GF-D8 (cell line): ENCODE data around the gene CDC42SE2.
A peak's percentile ranks its signal among the peaks of the same experiment; 100 is the strongest.

ENCODE experiments used
- DNase-seq: peaks from one replicate; lab custom pipeline; 2025; lab: John Stamatoyannopoulos, UW

Gene CDC42SE2

DNA sequence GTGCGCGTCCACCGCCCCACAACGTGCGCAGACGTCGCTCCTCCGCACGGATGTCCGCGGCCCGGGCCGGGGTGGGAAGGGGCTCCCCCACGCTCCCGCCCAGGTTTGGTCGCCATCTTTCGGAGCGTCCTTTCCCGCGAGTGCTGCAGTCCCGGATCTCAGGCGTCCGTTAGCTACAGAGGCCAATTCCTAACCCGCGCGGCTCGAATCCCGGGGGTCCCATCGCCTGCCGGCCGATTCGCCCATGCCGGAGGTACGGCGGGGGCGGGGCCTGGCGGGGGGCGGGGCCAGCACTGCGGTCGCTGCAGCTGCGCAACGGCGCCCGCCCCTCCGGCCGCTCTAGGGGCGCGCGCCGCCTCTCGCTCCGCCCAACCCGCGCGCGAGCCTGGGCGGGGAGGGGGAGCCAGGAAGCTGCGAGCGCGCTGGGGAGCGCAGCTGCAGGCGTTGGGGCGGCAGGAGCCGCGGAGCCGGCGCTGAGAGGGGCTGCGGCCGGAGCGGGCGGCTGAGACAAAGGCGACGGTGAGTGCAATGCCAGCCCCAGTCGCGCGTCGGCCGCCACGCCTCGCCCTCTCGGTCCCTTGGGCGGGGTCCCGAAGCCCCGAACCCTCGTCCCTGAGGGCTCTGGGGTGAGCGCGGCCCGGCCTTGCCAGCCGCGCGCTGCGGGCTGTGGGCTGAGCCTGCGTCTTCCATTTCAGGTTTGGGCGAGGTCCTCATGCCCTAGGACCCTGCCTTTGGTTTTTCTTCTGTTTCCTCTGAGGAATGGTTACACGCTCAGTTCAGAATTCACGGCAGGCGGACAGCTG is at the start of gene CDC42SE2:
Gene CDC42SE2 (plus strand): TSS at position 406 of the 803 bp plus-strand sequence. CDS start 95,441 bp downstream, outside the sequence.
- DNase-seq, result peak; percentile 44

DNA sequence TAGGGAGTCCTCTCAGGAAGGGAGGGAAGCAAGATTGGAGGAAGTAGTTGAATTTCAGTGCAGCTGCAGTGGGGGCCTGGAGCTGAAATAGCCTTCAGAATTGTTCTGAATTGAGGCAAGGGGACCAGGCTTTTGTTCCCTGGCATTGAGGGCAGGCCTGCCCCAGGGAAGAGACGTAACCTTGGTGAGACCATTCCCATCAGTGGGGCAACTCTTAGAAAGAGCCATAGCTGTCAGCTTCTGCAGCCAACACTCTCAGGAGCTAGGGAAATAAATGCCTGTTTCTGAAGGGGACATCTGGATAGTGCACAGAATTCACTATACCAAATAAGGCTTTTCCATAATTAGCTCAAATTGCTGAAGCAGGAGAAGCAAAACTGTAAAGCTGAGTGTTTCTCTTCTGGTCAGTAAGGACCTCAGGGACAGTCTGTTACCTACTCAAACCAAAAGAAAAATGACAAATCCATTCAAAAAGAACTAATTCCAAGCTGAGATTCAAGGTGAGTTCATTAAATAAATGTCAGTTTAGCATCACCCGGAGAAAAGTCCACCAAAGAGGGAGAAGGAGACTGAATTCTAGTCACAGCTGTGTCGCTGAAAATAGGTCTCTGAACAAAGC is 49.1 kb upstream of the CDC42SE2 start:
- DNase-seq, result no peak

DNA sequence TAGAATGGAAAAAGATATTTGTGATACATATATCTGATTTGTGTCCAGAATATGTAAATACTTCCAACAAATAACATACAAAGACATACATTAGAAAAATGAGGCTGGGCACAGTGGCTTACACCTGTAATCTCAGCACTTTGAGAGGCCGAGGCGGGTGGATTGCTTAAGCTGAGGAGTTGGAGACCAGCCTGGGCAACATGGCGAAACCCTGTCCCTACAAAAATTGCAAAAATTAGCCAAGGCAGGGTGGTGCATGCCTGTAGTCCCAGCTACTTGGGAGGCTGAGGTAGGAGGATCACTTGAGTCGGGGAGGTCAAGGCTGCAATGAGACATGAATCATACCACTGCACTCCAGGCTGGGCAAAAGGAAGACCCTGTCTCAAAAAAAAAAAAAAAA is 46.1 kb upstream of the CDC42SE2 start:
- no peak for DNase-seq

DNA sequence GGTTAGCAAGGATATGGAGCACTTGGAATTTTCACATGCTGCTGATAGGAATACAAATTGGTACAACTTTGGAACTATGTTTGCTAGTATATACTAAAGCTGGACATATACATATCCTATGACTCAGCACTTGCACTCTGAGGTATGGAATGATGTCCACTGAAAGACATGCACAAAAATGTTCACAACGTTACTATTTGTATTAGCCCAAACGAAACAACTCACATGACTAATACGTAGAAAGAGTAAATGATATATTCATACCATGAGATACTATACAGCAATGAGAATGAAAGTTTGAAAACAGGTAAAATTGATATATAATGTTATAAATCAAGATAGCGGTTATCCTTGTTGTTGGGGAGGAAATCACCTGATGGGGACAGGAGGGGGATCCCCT is 45.5 kb upstream of the CDC42SE2 start:
- no peak for DNase-seq

DNA sequence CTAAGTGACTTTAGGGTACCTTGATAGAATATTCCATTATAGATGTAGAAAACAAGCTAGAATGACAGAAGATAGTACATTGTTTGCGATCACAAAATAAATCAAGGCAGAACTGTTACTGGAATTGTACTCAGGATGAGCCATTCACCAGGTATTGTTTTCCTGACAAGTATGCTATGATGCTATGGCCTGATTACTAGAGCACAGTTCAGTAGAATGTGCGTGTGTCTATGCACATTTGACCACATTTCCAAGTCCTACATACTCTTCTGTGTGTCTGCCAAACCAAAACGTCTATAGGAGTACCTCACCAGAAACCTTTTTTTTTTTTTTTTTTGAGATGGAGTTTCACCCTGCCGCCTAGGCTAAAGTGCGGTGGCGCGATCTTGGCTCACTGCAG is 43.3 kb upstream of the CDC42SE2 start:
- no peak for DNase-seq

DNA sequence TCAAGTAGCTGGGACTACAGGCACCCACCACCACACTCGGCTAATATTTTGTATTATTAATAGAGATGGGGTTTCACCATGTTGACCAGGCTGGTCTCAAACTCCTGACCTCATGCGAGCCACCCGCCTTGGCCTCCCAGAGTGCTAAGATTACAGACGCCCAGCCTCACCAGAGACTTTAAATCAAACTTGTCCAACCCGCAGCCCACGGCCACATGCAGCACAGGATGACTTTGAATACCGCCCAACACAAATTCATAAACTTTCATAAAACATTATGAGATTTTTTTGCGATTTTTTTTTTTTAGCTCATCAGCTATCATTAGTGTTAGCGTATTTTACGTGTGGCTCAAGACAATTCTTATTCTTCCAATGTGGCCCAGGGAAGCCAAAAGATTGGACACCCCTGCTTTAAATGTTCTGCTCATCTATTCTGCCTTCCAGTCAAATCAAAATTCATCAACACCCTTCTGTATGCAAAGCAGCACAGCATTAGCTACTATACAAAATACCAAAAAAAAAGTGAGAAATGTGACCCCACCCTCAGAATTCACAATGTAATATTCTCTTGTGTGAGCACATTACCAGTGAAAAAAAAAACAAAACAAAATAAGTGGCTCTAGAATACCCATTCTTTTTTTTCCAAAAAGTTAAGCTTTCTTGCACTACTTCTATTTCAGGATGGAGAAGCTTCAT is 42.7 kb upstream of the CDC42SE2 start:
- no peak for DNase-seq

DNA sequence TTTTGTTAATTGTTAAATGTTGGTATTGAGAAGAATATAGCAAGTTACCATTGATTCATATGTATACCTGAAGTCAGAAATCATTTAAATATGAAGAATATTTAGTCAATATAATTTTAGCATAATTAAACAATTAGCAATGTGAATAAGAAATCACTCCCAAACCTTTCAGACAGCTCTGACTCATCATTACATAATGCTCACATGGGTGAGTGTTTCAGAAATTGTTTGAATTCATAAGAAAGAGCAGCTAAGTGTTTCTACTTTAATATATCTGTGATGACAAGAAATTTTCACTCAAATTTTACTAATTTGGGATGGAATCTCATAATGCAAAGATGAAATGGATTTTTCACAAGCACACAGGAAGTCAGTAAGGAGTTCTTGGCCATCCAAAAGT is 42.0 kb upstream of the CDC42SE2 start:
- no peak for DNase-seq

- no peak for DNase-seq
Measured at GRCh38 chr5:131222731-131223130, 41.1 kb upstream of the CDC42SE2 start.

GRCh38 chr5:131223751-131224386 is 40.0 kb upstream of the CDC42SE2 start:
- DNase-seq, result no peak

DNA sequence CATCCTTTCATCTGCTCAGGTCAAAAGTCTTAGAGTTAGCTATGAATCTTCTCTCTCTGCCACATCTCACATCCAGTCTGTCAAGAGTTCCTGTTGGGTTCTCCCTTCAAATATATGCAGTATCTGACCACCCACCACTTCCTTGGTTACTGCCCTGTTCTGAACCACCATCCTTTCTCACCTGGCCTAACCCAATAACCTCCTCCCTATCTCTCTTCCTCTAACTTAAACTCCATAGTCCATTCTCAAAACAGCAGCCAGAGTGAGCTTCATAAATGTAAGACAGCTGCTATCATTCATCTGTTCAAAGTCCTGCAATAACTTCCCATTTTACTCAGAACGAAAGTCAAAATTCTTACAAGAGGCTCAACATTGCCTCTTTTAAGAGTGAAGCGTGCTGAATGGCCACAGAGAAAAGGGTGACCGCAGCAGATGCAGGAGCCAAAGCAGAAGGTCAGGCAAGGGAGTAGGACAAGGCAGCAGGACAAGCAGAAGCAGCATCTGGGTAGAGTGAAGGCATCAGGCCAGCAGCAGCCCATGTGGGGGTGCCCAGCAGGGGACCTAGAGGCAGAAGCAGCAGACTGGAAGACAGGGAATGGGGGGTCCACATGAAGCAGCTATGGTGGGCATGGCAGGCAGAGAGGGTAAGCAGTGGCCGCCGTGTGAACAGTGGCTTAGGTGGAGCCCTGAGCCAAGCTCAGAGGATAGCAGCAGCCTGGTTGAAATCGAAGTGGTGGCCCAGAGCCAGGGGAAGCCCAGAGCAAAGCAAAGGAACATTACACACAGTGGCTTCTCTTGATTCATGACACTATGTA is 39.3 kb upstream of the CDC42SE2 start:
- DNase-seq, result peak; percentile 1

GRCh38 chr5:131225282-131225974 is 38.4 kb upstream of the CDC42SE2 start:
- DNase-seq, result no peak

GRCh38 chr5:131226899-131227298 is 37.0 kb upstream of the CDC42SE2 start:
- no peak for DNase-seq

DNA sequence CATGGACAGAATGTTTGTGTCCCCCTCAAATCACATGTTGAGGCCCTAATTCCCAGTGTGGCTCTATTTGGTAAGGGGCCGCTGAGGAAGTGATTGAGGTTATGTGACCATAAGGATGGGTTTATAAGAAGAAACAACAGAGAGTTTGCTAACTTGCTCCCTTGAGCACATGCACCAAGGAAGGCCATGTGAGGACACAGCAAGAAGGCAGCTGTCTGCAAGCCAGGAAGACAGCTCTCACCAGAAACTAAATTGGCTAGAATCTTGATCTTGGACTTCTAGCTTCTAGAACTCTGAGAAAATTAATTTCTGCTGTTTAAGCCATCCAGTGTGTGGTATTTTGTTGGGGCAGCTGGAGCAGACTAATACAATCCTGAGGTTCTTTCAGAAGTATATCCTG is 35.2 kb upstream of the CDC42SE2 start:
- DNase-seq, result peak; percentile 1

GRCh38 chr5:131229623-131230022 is 34.2 kb upstream of the CDC42SE2 start:
- no peak for DNase-seq

DNA sequence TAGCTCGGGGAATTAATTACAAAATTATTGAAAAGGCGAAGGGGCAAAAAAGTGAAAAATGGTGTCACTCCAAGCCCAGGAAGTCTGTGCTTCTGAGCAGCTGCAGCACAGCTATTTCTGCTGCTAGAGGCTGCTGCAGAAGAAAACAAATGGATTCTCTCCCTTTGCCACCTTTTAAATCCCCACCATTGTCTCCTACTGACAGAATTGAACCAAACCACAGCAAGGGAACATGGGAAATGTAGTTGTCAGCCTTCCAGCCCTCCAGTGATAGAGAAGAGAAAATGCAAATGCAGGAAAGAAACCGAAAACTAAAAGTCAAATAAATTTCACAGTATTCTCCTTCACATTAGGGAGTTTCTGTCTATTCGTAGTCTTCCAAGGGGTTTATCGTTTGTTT is 33.4 kb upstream of the CDC42SE2 start:
- DNase-seq, result no peak

DNA sequence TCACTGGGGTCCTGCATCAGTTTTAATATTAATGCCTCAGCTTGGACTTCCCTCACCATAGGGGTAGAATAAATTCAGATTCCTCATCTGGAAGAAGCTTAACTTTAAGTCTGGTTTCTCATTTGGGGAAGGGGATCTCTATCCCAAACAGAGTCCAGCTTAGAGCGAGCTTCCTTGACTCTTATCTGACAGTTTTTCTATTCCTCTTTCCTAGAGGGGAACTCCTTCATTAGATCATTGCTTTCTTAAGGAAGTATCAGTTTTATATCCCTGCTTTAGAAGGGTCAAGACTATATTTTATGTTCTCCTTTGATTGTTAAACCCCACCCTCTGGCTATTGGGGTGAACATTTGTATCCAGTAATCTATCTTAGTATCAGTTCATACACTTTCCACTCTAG is 24.2 kb upstream of the CDC42SE2 start:
- no peak for DNase-seq

- no peak for DNase-seq
Measured at GRCh38 chr5:131242728-131243255, 21.1 kb upstream of the CDC42SE2 start.

DNA sequence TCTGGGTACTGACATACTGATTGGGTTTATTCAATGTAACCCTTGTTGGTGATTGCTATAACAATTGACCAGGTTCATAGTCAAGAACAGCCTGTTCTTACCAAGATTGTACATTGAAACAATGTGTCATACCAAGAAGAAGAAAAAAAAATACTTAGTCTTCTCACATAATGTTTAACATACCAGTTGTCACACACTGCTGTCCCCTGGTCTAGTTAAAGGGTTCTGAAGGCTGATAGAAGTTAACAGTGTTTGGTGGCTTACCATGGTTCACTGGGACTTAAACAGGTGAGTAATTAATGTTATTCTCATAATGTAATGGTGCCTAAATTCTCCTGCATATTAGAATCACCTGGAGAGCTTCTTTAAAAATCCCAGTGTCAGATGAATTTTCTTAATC is 18.5 kb upstream of the CDC42SE2 start:
- DNase-seq, result no peak

DNA sequence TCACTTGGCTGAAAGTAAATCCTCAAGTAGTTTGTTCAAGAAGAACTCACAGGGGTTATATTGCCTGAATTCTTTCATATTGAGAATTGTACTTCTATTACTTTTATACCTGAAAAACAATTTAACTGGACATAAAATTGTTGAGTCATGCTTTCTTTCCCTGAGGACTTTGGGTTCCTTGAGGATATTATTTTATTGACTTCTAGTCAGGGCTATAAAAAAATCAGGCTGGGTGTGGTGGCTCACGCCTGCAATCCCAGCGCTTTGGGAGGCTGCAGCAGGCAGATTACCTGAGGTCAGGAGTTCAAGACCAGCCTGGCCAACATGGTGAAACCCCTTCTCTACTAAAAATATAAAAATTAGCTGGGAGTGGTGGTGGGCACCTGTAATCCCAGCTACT is 17.9 kb upstream of the CDC42SE2 start:
- no peak for DNase-seq

DNA sequence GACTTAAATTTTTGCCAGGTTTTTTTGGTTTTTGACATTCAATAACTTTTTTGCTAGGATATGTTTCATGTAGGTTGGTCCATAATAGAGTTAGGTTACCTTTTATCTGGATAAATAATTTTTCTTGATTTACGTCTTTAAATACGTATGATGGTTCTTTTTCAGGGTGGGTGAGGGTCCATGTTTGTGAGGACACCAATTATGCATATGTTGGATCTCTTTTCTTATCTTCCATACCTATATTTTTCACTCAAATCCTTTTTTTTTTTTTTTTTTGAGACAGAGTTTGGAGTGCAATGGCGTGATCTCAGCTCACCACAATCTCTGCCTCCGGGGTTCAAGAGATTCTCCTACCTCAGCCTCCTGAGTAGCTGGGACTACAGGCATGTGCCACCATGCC is 17.3 kb upstream of the CDC42SE2 start:
- DNase-seq, result no peak
